Upper lobe of right lung (tissue), 1 donor: ENCODE data around the gene ANXA7. TPM values are rescaled to one million over a fixed set of nuclear protein-coding genes. Genes with fewer than 3 reads are reported as not detected.

Experiments
- ATAC-seq: fragments of 200-7000 bp; cut with Tn5 transposase; one replicate; pipeline ENCODE4 v1.9.1; 2020; ENCODE audit warnings: mild to moderate bottlenecking, moderate library complexity
- DNase-seq: peaks from one replicate; pipeline ENCODE4 v3.0.0-alpha.2; 2020
- H3K27ac ChIP-seq: fragments of 200-600 bp; one replicate; pipeline ENCODE4 v1.8.0; 2022
- H3K27me3 ChIP-seq: fragments of 200-600 bp; one replicate; pipeline ENCODE4 v1.8.0; 2022; ENCODE audit warnings: mild to moderate bottlenecking
- H3K36me3 ChIP-seq: fragments of 200-600 bp; one replicate; pipeline ENCODE4 v1.8.0; 2022
- H3K4me1 ChIP-seq: fragments of 200-600 bp; one replicate; pipeline ENCODE4 v1.8.0; 2022
- H3K4me3 ChIP-seq: fragments of 200-600 bp; one replicate; pipeline ENCODE4 v1.8.0; 2022; ENCODE audit warnings: mild to moderate bottlenecking
- H3K9me3 ChIP-seq: fragments of 200-600 bp; one replicate; pipeline ENCODE4 v1.8.0; 2022
- CTCF ChIP-seq: fragments of 200-600 bp; IDR thresholded peaks from one replicate; pipeline ENCODE4 v1.8.0; 2022; ENCODE audit warnings: antibody characterized with exemption
- intact Hi-C: fragments of 100-400 bp; cut with DNase I; formaldehyde crosslinking; loops from one replicate; pipeline ENCODE4 v1.11.0; 2022
- total RNA-seq: library from RNA; stranded (reverse); fragmentation: NEBNext Ultra II Directional; extraction: Animal tissue kit (Norgen Biotek cat#: 25700); gene quantifications from one replicate; pipeline ENCODE4 v1.2.1, GENCODE V29; 2021
- donor health status: DM: no; HTN: yes; CAD: no; lungs with severe emphysema.

Gene ANXA7
- total RNA-seq, 1 donor from 2014 or later: 102 TPM

- Histone ChIP-seq H3K27me3 (no peaks in the 10 kb centered on the region), H3K4me3 (peak within 1 kb of the TSS; percentile 73), H3K9me3 (no peaks in the 10 kb centered on the region), H3K4me1 (peaks cover 7% of the 10 kb centered on the region), H3K36me3 (no peaks in the 10 kb centered on the region), H3K27ac (peak within 1 kb of the TSS; percentile 80)
- intact Hi-C loops: no loop called here
- no peak for TF ChIP-seq CTCF
- DNase-seq: peak; percentile 94
- ATAC-seq: peak; percentile 98
Measured at GRCh38 chr10:73358331-73359279, 55.3 kb downstream of the ANXA7 start, which contains the start of gene CFAP70. Gene CFAP70, minus strand, starts transcription at chr10:73358864. Its CDS starts 4,068 bp downstream, at chr10:73354796.

- H3K27ac ChIP-seq: peak overlapping the region; percentile 80
- H3K9me3 ChIP-seq: no peaks in the 10 kb centered on the region
- intact Hi-C loops: no loop called here
- H3K36me3 ChIP-seq: no peaks in the 10 kb centered on the region
- DNase-seq (no peak), ATAC-seq (no peak)
- H3K4me3 ChIP-seq: peak overlapping the region; percentile 73
- H3K27me3 ChIP-seq: no peaks in the 10 kb centered on the region
- peaks cover 7% of the 10 kb centered on the region for H3K4me1 ChIP-seq
- TF ChIP-seq CTCF: no peak
Measured at GRCh38 chr10:73357821-73358220, 56.0 kb downstream of the ANXA7 start.

GRCh38 chr10:73357166-73357565, 56.7 kb downstream of the ANXA7 start:
- no peak for DNase-seq
- no peak overlapping the region for H3K4me3 ChIP-seq
- no peak overlapping the region for H3K27ac ChIP-seq
- TF ChIP-seq CTCF: no peak
- H3K4me1 ChIP-seq: peaks cover 7% of the 10 kb centered on the region
- ATAC-seq: no peak
- H3K36me3 ChIP-seq: no peaks in the 10 kb centered on the region
- no peaks in the 10 kb centered on the region for H3K9me3 ChIP-seq
- H3K27me3 ChIP-seq: no peaks in the 10 kb centered on the region
- intact Hi-C loops: no loop called here

- no peak overlapping the region for H3K4me3 ChIP-seq
- ATAC-seq: no peak
- H3K36me3 ChIP-seq: no peaks in the 10 kb centered on the region
- DNase-seq: no peak
- H3K27me3 ChIP-seq: no peaks in the 10 kb centered on the region
- no peak overlapping the region for H3K27ac ChIP-seq
- no peaks in the 10 kb centered on the region for H3K4me1 ChIP-seq
- intact Hi-C loops: no loop called here
- H3K9me3 ChIP-seq: no peaks in the 10 kb centered on the region
- TF ChIP-seq CTCF: no peak
Measured at GRCh38 chr10:73344269-73344668, 69.6 kb downstream of the ANXA7 start.

GRCh38 chr10:73340121-73340520, 73.7 kb downstream of the ANXA7 start:
- intact Hi-C loops: no loop called here
- no peaks in the 10 kb centered on the region for H3K9me3 ChIP-seq
- no peaks in the 10 kb centered on the region for H3K27me3 ChIP-seq
- H3K36me3 ChIP-seq: no peaks in the 10 kb centered on the region
- no peak overlapping the region for H3K4me3 ChIP-seq
- H3K4me1 ChIP-seq: no peaks in the 10 kb centered on the region
- no peak for TF ChIP-seq CTCF
- ATAC-seq: no peak
- DNase-seq: no peak
- H3K27ac ChIP-seq: no peak overlapping the region
